ENCODE results near the gene ARL17A. TPM values are rescaled to one million over a fixed set of nuclear protein-coding genes. Genes with fewer than 3 reads are reported as not detected.
A peak's percentile ranks its signal among the peaks of the same experiment; 100 is the strongest.
"Not testable (repeated sequence)": the region's sequence is repeated elsewhere in the genome, so short reads cannot be mapped to it uniquely, and the experiment has no call there.

The ARL17A gene
- total and polyA plus RNA-seq, 2 donors from 2014 or later: 4.6 to 25.7 TPM

- H3K36me3 ChIP-seq (ENCODE audit: control insufficient read depth in 2 of 3, insufficient read depth in 3 of 3, low read length in 3 of 3); H3K27me3 ChIP-seq (ENCODE audit: control insufficient read depth, insufficient read depth, low read length); H3K9ac ChIP-seq (ENCODE audit: low read length in 3 of 3); H3K4me1 ChIP-seq (ENCODE audit: control insufficient read depth in 2 of 3, insufficient read depth in 2 of 3, low read depth in 1 of 3, low read length in 3 of 3); H3K9me3 ChIP-seq (ENCODE audit: control insufficient read depth in 2 of 3, insufficient read depth in 1 of 3, low read length in 3 of 3); H3K27ac ChIP-seq (ENCODE audit: low read depth in 2 of 2, low read length in 2 of 2); FAIRE-seq; intact Hi-C loops (cut with DNase I); DNase-seq: not testable (repeated sequence)
- H3K4me3 ChIP-seq (ENCODE audit: low read length in 3 of 3): peak overlapping the region in 2 of 3 donors; percentile 32 to 38
Measured at GRCh38 chr17:46580082-46580481, 591 bp upstream of the ARL17A start.

DNA sequence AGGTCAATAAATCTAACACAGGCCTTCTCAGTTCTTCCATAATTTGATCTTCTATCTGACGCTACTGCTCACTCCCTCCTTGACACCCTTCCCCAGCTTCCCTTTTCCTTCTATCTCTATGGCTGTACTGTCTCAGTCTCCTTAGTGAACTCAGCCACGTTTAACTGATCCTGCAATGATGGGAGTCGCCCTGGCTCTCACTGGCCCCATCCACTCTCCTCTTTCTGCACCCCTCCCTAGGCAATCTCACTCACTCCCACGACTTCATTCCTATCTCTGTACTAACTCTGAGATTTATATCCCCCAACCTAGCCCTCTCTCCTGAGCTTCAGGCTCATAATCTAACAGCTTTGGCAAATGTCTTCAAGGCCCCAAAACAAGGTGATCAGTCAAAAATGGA is 7.7 kb downstream of the ARL17A start:
- H3K27ac ChIP-seq (ENCODE audit: low read depth in 2 of 2, low read length in 2 of 2); FAIRE-seq; H3K27me3 ChIP-seq (ENCODE audit: control insufficient read depth, insufficient read depth, low read length); H3K9me3 ChIP-seq (ENCODE audit: control insufficient read depth in 2 of 3, insufficient read depth in 1 of 3, low read length in 3 of 3); H3K4me1 ChIP-seq (ENCODE audit: control insufficient read depth in 2 of 3, insufficient read depth in 2 of 3, low read depth in 1 of 3, low read length in 3 of 3); intact Hi-C loops (cut with DNase I); H3K36me3 ChIP-seq (ENCODE audit: control insufficient read depth in 2 of 3, insufficient read depth in 3 of 3, low read length in 3 of 3); H3K9ac ChIP-seq (ENCODE audit: low read length in 3 of 3); DNase-seq; H3K4me3 ChIP-seq (ENCODE audit: low read length in 3 of 3): not testable (repeated sequence)

- FAIRE-seq; H3K4me3 ChIP-seq (ENCODE audit: low read length in 3 of 3); intact Hi-C loops (cut with DNase I); H3K27ac ChIP-seq (ENCODE audit: low read depth in 2 of 2, low read length in 2 of 2); H3K36me3 ChIP-seq (ENCODE audit: control insufficient read depth in 2 of 3, insufficient read depth in 3 of 3, low read length in 3 of 3); H3K27me3 ChIP-seq (ENCODE audit: control insufficient read depth, insufficient read depth, low read length); H3K9me3 ChIP-seq (ENCODE audit: control insufficient read depth in 2 of 3, insufficient read depth in 1 of 3, low read length in 3 of 3); H3K4me1 ChIP-seq (ENCODE audit: control insufficient read depth in 2 of 3, insufficient read depth in 2 of 3, low read depth in 1 of 3, low read length in 3 of 3); H3K9ac ChIP-seq (ENCODE audit: low read length in 3 of 3); DNase-seq: not testable (repeated sequence)
Measured at GRCh38 chr17:46566980-46567379, 12.5 kb downstream of the ARL17A start.

DNA sequence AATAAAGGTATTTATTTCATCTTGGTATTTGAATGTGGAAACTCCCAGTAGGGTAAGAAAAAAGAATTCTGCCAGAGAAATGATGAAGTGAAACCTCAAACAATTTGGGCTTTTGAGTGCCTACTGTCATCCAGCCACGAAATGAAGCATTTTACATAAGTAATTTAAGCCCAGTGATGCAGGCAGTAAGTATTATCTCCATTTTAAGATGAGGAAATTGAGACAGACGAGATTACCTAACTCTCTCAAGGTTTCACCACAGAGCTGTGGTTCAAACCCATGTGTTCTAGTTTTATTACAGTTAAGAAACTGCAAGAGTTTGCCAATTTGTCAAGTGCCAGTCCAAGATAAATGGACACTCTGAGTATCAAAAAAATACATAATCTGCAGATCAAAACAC is 13.2 kb downstream of the ARL17A start:
- H3K27me3 ChIP-seq (ENCODE audit: control insufficient read depth, insufficient read depth, low read length); H3K4me1 ChIP-seq (ENCODE audit: control insufficient read depth in 2 of 3, insufficient read depth in 2 of 3, low read depth in 1 of 3, low read length in 3 of 3); DNase-seq; H3K36me3 ChIP-seq (ENCODE audit: control insufficient read depth in 2 of 3, insufficient read depth in 3 of 3, low read length in 3 of 3); H3K4me3 ChIP-seq (ENCODE audit: low read length in 3 of 3); intact Hi-C loops (cut with DNase I); FAIRE-seq; H3K27ac ChIP-seq (ENCODE audit: low read depth in 2 of 2, low read length in 2 of 2); H3K9me3 ChIP-seq (ENCODE audit: control insufficient read depth in 2 of 3, insufficient read depth in 1 of 3, low read length in 3 of 3); H3K9ac ChIP-seq (ENCODE audit: low read length in 3 of 3): not testable (repeated sequence)

DNA sequence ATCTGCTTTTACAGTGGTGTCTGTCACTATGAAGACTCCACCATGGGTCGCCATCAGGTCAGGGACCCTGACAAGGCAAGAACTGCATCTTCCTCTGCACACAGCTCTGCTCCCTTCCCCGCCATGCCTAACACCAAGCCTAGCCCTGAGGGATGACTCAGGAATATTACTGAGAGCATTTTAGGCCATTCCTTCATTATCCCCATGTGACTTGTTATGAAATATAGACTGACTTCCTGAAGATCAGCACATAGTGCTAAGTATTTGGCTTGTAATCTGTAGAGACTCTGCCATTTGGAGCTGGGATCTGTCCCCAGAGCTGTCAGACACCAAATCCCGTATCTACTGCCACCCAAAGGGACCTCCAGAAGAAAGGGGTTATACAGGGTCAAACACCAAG is 19.4 kb downstream of the ARL17A start:
- H3K27ac ChIP-seq (ENCODE audit: low read depth in 2 of 2, low read length in 2 of 2); H3K36me3 ChIP-seq (ENCODE audit: control insufficient read depth in 2 of 3, insufficient read depth in 3 of 3, low read length in 3 of 3); H3K9me3 ChIP-seq (ENCODE audit: control insufficient read depth in 2 of 3, insufficient read depth in 1 of 3, low read length in 3 of 3); intact Hi-C loops (cut with DNase I); H3K27me3 ChIP-seq (ENCODE audit: control insufficient read depth, insufficient read depth, low read length); DNase-seq; H3K4me1 ChIP-seq (ENCODE audit: control insufficient read depth in 2 of 3, insufficient read depth in 2 of 3, low read depth in 1 of 3, low read length in 3 of 3); H3K9ac ChIP-seq (ENCODE audit: low read length in 3 of 3); FAIRE-seq; H3K4me3 ChIP-seq (ENCODE audit: low read length in 3 of 3): not testable (repeated sequence)

- H3K27me3 ChIP-seq (ENCODE audit: control insufficient read depth, insufficient read depth, low read length); H3K27ac ChIP-seq (ENCODE audit: low read depth in 2 of 2, low read length in 2 of 2); H3K4me1 ChIP-seq (ENCODE audit: control insufficient read depth in 2 of 3, insufficient read depth in 2 of 3, low read depth in 1 of 3, low read length in 3 of 3); FAIRE-seq; H3K9me3 ChIP-seq (ENCODE audit: control insufficient read depth in 2 of 3, insufficient read depth in 1 of 3, low read length in 3 of 3); DNase-seq; H3K9ac ChIP-seq (ENCODE audit: low read length in 3 of 3); H3K4me3 ChIP-seq (ENCODE audit: low read length in 3 of 3); intact Hi-C loops (cut with DNase I); H3K36me3 ChIP-seq (ENCODE audit: control insufficient read depth in 2 of 3, insufficient read depth in 3 of 3, low read length in 3 of 3): not testable (repeated sequence)
Measured at GRCh38 chr17:46559155-46559554, 20.3 kb downstream of the ARL17A start.

DNA sequence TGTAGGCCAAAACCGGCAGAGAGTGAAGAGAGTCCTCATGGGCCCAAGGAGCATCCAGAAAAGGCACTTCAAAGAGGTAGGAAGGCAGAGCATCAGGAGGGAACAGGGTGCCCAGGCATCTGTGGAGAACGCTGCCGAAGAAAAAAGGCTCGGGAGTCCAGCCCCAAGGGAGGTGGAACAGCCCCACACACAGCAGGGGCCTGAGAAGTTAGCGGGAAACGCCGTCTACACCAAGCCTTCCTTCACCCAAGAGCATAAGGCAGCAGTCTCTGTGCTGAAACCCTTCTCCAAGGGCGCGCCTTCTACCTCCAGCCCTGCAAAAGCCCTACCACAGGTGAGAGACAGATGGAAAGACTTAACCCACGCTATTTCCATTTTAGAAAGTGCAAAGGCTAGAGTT is 30.9 kb downstream of the ARL17A start:
- H3K9me3 ChIP-seq (ENCODE audit: control insufficient read depth in 2 of 3, insufficient read depth in 1 of 3, low read length in 3 of 3); H3K9ac ChIP-seq (ENCODE audit: low read length in 3 of 3): not testable (repeated sequence)

GRCh38 chr17:46534716-46535115 is 44.8 kb downstream of the ARL17A start:
- FAIRE-seq; H3K27ac ChIP-seq (ENCODE audit: low read depth in 2 of 2, low read length in 2 of 2); intact Hi-C loops (cut with DNase I); H3K9me3 ChIP-seq (ENCODE audit: control insufficient read depth in 2 of 3, insufficient read depth in 1 of 3, low read length in 3 of 3); H3K27me3 ChIP-seq (ENCODE audit: control insufficient read depth, insufficient read depth, low read length); H3K4me3 ChIP-seq (ENCODE audit: low read length in 3 of 3); H3K9ac ChIP-seq (ENCODE audit: low read length in 3 of 3); H3K36me3 ChIP-seq (ENCODE audit: control insufficient read depth in 2 of 3, insufficient read depth in 3 of 3, low read length in 3 of 3); H3K4me1 ChIP-seq (ENCODE audit: control insufficient read depth in 2 of 3, insufficient read depth in 2 of 3, low read depth in 1 of 3, low read length in 3 of 3): not testable (repeated sequence)
- peak in 2 of 5 donors; percentile 12 to 71 for DNase-seq

More for the DNA sequence above, 30.9 kb downstream of the ARL17A start:
- intact Hi-C loops (cut with DNase I); H3K36me3 ChIP-seq (ENCODE audit: control insufficient read depth in 2 of 3, insufficient read depth in 3 of 3, low read length in 3 of 3); H3K4me3 ChIP-seq (ENCODE audit: low read length in 3 of 3); H3K27me3 ChIP-seq (ENCODE audit: control insufficient read depth, insufficient read depth, low read length); H3K27ac ChIP-seq (ENCODE audit: low read depth in 2 of 2, low read length in 2 of 2); FAIRE-seq; H3K4me1 ChIP-seq (ENCODE audit: control insufficient read depth in 2 of 3, insufficient read depth in 2 of 3, low read depth in 1 of 3, low read length in 3 of 3): not testable (repeated sequence)
- DNase-seq: peak in 1 of 5 donors; percentile 40

- FAIRE-seq; H3K36me3 ChIP-seq (ENCODE audit: control insufficient read depth in 2 of 3, insufficient read depth in 3 of 3, low read length in 3 of 3); H3K27ac ChIP-seq (ENCODE audit: low read depth in 2 of 2, low read length in 2 of 2); H3K4me3 ChIP-seq (ENCODE audit: low read length in 3 of 3); H3K27me3 ChIP-seq (ENCODE audit: control insufficient read depth, insufficient read depth, low read length); intact Hi-C loops (cut with DNase I); H3K4me1 ChIP-seq (ENCODE audit: control insufficient read depth in 2 of 3, insufficient read depth in 2 of 3, low read depth in 1 of 3, low read length in 3 of 3); DNase-seq; H3K9ac ChIP-seq (ENCODE audit: low read length in 3 of 3); H3K9me3 ChIP-seq (ENCODE audit: control insufficient read depth in 2 of 3, insufficient read depth in 1 of 3, low read length in 3 of 3): not testable (repeated sequence)
Measured at GRCh38 chr17:46512168-46512567, 67.3 kb downstream of the ARL17A start, which contains the start of gene LRRC37A2. TSS of gene LRRC37A2 (plus strand) at chr17:46512468. CDS start at chr17:46512713, 245 bp downstream.
